Kidney (tissue), 14 donors: ENCODE data around the gene PNPLA5. TPM values are rescaled to one million over a fixed set of nuclear protein-coding genes. Genes with fewer than 3 reads are reported as not detected.

ENCODE experiments used
- DNase-seq, 5 donors: peaks; one replicate each; pipeline ENCODE4 v3.0.0-alpha.2; 2013 to 2020
- FAIRE-seq: peaks from 2 replicates; lab custom pipeline; 2012; peaks lifted over from hg19 to GRCh38; lab: Jason Lieb, UNC
- H3K27ac ChIP-seq, 2 donors: one replicate each; pipeline ENCODE4 v1.7.0; 2013; ENCODE audit warnings: low read depth in 2 of 2, low read length in 2 of 2, inconsistent platforms in 1 of 2
- H3K27me3 ChIP-seq: one replicate; pipeline ENCODE4 v1.7.1; 2013; ENCODE audit warnings: low read length, inconsistent platforms; ENCODE audit not compliant: control insufficient read depth, insufficient read depth
- H3K36me3 ChIP-seq, 3 donors: one replicate each; pipeline versions ENCODE4 v1.7.0 to v1.7.1; 2013; ENCODE audit warnings: low read length in 3 of 3, control low read depth in 1 of 3, inconsistent platforms in 1 of 3; ENCODE audit not compliant: insufficient read depth in 3 of 3, control insufficient read depth in 2 of 3
- H3K4me1 ChIP-seq, 3 donors: one replicate each; pipeline versions ENCODE4 v1.7.0 to v1.7.1; 2013; ENCODE audit warnings: low read length in 3 of 3, inconsistent platforms in 1 of 3, low read depth in 1 of 3; ENCODE audit not compliant: control insufficient read depth in 2 of 3, insufficient read depth in 2 of 3
- H3K4me3 ChIP-seq, 3 donors: one replicate each; pipeline versions ENCODE4 v1.7.0 to v1.8.1; 2013; ENCODE audit warnings: low read length in 3 of 3, control low read depth in 1 of 3, inconsistent platforms in 1 of 3
- H3K9ac ChIP-seq, 3 donors: one replicate each; pipeline versions ENCODE4 v1.7.0 to v1.7.1; 2013; ENCODE audit warnings: low read length in 3 of 3, control low read depth in 1 of 3, inconsistent platforms in 1 of 3
- H3K9me3 ChIP-seq, 3 donors: one replicate each; pipeline versions ENCODE4 v1.7.0 to v1.7.1; 2013; ENCODE audit warnings: low read length in 3 of 3, control low read depth in 1 of 3, inconsistent platforms in 1 of 3; ENCODE audit not compliant: control insufficient read depth in 2 of 3, insufficient read depth in 1 of 3
- intact Hi-C: fragments of 100-400 bp; cut with DNase I; formaldehyde crosslinking; loops from one replicate; pipeline ENCODE4 v1.11.1; 2022
- polyA plus RNA-seq: library from polyadenylated mRNA; stranded (reverse); fragments of 350-450 nt; fragmentation: Illumina TruSeq; extraction: RNeasy Lipid Tissue Mini Kit (QIAGEN cat#74804); gene quantifications from one replicate; pipeline ENCODE4 v1.2.3, GENCODE V29; 2014; ENCODE audit warnings: low read depth, low replicate concordance; ENCODE audit not compliant: insufficient read depth
- total RNA-seq: library from RNA; stranded (reverse); fragmentation: NEBNext Ultra II Directional; extraction: Animal tissue kit (Norgen Biotek cat#: 25700); gene quantifications from one replicate; pipeline ENCODE4 v1.2.1, GENCODE V29; 2021
- TF ChIP-seq, protein P1 (sequence below): IDR thresholded peaks from 3 replicates; pipeline ENCODE4 v1.5.1; 2012; ENCODE audit warnings: mild to moderate bottlenecking, moderate library complexity, borderline replicate concordance; ENCODE audit not compliant: insufficient read depth; ENCODE audit errors: extremely low read depth
- donor health status: control.
- donor health status: control.
- donor health status: control.
- donor health status: control.
- donor health status: control.
- donor health status: DM: yes; HTN: yes; CAD: no.
- donor health status: Normal renal cell carcinoma (clear cell type).

PNPLA5 gene
- total and polyA plus RNA-seq, 2 donors from 2014 or later = not detected

DNA sequence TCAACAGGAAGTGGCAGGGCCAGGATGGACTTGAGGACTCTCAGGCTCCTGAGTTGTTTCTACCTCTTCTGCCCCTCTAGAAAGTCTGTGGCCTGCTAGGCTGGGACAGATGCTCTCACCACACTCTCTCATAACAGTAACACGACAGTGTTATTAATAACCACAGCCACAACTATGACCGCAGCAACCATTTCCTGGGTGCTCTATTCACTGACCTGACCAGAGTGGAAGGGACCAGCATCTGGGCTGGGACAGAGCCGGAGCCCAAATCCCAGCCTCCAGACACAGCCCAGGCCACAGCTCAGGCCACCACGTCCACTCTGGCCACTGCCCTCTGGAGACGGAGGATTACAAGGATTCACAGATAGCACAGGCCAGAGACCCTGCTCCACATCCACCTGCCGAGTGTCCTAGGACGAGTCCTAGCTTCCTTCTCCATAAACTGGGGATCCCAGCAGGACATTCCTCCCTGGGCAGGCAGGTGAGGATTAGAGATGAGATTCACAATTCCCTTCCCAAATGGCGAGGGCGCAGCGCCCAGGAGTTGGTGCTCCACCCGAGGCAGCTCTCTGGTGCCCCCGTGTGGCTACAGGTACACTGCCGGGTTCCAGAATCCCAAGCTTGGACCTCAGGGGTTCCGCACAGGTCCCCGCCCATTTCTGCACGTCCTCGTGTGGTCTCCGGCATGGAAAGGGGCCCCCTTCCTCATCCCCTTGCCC lies 7.1 kb downstream of the PNPLA5 start:
- intact Hi-C loops = no loop called here
- no peak for FAIRE-seq
- Histone ChIP-seq H3K9ac (no peak overlapping the region), H3K27ac (no peak overlapping the region), H3K9me3 (no peaks in the 10 kb centered on the region), H3K27me3 (peaks cover 3% of the 10 kb centered on the region), H3K4me1 (no peaks in the 10 kb centered on the region), H3K4me3 (no peak overlapping the region), H3K36me3 (no peaks in the 10 kb centered on the region)
- TF ChIP-seq, protein P1, sequence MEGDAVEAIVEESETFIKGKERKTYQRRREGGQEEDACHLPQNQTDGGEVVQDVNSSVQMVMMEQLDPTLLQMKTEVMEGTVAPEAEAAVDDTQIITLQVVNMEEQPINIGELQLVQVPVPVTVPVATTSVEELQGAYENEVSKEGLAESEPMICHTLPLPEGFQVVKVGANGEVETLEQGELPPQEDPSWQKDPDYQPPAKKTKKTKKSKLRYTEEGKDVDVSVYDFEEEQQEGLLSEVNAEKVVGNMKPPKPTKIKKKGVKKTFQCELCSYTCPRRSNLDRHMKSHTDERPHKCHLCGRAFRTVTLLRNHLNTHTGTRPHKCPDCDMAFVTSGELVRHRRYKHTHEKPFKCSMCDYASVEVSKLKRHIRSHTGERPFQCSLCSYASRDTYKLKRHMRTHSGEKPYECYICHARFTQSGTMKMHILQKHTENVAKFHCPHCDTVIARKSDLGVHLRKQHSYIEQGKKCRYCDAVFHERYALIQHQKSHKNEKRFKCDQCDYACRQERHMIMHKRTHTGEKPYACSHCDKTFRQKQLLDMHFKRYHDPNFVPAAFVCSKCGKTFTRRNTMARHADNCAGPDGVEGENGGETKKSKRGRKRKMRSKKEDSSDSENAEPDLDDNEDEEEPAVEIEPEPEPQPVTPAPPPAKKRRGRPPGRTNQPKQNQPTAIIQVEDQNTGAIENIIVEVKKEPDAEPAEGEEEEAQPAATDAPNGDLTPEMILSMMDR = peak; percentile 55
- peak in 4 of 5 donors; percentile 50 to 84 (median 55) for DNase-seq

- no peaks in the 10 kb centered on the region for H3K27me3 ChIP-seq
- FAIRE-seq = no peak
- peak in 2 of 5 donors; percentile 28 to 60 for DNase-seq
These were observed 7.9 kb downstream of the PNPLA5 start for GRCh38 chr22:43883719-43884415.

DNA sequence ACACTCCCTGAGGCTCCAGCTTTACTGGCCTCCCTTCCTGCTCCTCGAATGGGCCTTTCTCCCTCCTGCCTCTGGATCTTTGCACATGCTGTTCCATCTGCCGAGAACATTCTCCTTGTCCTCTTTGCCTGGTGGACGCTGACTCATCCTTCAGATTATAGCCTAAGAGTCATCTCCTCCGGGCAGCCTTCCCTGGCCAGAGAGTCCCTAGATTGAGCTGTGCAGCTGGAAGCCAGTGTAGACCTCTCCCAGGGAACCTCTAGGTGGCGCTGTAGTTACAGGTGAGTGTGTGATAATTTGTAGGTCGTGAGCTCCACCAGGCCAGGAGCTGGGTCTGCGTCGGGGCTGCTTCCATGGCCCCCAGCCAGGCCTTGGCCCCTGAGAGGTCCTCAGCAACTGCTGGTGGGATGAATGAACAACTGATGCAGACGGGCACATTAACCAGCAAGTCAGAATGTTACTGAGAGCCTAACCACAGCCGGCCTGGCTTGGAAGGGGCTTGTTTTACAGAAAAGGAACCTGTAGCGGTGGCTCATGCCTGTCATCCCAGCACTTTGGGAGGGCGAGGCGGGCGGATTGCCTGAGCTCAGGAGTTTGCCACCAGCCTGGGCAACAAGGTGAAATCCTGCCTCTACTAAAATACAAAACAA lies 8.7 kb downstream of the PNPLA5 start:
- FAIRE-seq (no peak), DNase-seq (peak; percentile 53 to 86 (median 74))
- Histone ChIP-seq H3K4me1 (no peaks in the 10 kb centered on the region), H3K27me3 (no peaks in the 10 kb centered on the region), H3K27ac (no peak overlapping the region), H3K4me3 (no peak overlapping the region), H3K36me3 (no peaks in the 10 kb centered on the region), H3K9me3 (no peaks in the 10 kb centered on the region), H3K9ac (no peak overlapping the region)
- intact Hi-C loops = no loop called here
- TF ChIP-seq, protein P1 = peak; percentile 41

More at GRCh38 chr22:43883719-43884415, 7.9 kb downstream of the PNPLA5 start:
- H3K4me3 ChIP-seq = no peak overlapping the region
- H3K9me3 ChIP-seq = no peaks in the 10 kb centered on the region
- no peak overlapping the region for H3K9ac ChIP-seq
- H3K36me3 ChIP-seq = no peaks in the 10 kb centered on the region
- H3K4me1 ChIP-seq = no peaks in the 10 kb centered on the region
- TF ChIP-seq, protein P1 = no peak
- intact Hi-C loops = no loop called here
- no peak overlapping the region for H3K27ac ChIP-seq
